NCI-H2029 (cell line): ENCODE measurements around the gene PPP1R13B.
"Not testable (repeated sequence)": the region's sequence is repeated elsewhere in the genome, so short reads cannot be mapped to it uniquely, and the experiment has no call there.

Source experiments
- DNase-seq: peaks from one replicate; lab custom pipeline; 2025; lab: John Stamatoyannopoulos, UW

Gene PPP1R13B

GRCh38 chr14:103847451-103848174, at the start of gene PPP1R13B:
TSS of gene PPP1R13B (minus strand) at chr14:103847575. CDS start at chr14:103847307, 268 bp downstream.
- DNase-seq: peak; percentile 75

GRCh38 chr14:103896578-103896977, 49.2 kb upstream of the PPP1R13B start:
- DNase-seq: no peak

- no peak for DNase-seq
Observed at GRCh38 chr14:103894723-103895059, 47.3 kb upstream of the PPP1R13B start.

- no peak for DNase-seq
Observed at GRCh38 chr14:103894034-103894722, 46.8 kb upstream of the PPP1R13B start.

GRCh38 chr14:103892247-103892646, 44.9 kb upstream of the PPP1R13B start:
- DNase-seq: no peak

GRCh38 chr14:103891667-103892215, 44.4 kb upstream of the PPP1R13B start:
- no peak for DNase-seq

GRCh38 chr14:103890821-103891666, 43.7 kb upstream of the PPP1R13B start:
- DNase-seq: no peak

- no peak for DNase-seq
Observed at GRCh38 chr14:103890052-103890371, 42.6 kb upstream of the PPP1R13B start.

GRCh38 chr14:103889313-103890051, 42.1 kb upstream of the PPP1R13B start:
- no peak for DNase-seq

GRCh38 chr14:103889002-103889312, 41.6 kb upstream of the PPP1R13B start:
- not testable (repeated sequence) for DNase-seq

- no peak for DNase-seq
Observed at GRCh38 chr14:103887557-103888115, 40.3 kb upstream of the PPP1R13B start.

- no peak for DNase-seq
Observed at GRCh38 chr14:103887170-103887501, 39.8 kb upstream of the PPP1R13B start.

- no peak for DNase-seq
Observed at GRCh38 chr14:103886304-103887169, 39.2 kb upstream of the PPP1R13B start.

GRCh38 chr14:103885509-103885932, 38.1 kb upstream of the PPP1R13B start:
- DNase-seq: no peak

GRCh38 chr14:103884854-103885253, 37.5 kb upstream of the PPP1R13B start:
- DNase-seq: no peak

- DNase-seq: no peak
Observed at GRCh38 chr14:103883263-103883523, 35.8 kb upstream of the PPP1R13B start.

GRCh38 chr14:103882503-103883262, 35.3 kb upstream of the PPP1R13B start:
- DNase-seq: no peak

- no peak for DNase-seq
Observed at GRCh38 chr14:103881268-103882201, 34.2 kb upstream of the PPP1R13B start.
